OCI-LY1 (cell line): ENCODE measurements around the gene MYOM1.

Source experiments
- CTCF ChIP-seq: fragments of 200-600 bp; sonication (generic), shearing (Covaris generic); IDR thresholded peaks from 2 replicates; pipeline ENCODE4 v1.5.1; 2017; ENCODE audit warnings: mild to moderate bottlenecking, antibody characterized with exemption, low read length, moderate library complexity, mixed read lengths
- EZH2 ChIP-seq: fragments of 200-600 bp; sonication (generic), shearing (Covaris generic); IDR thresholded peaks from 2 replicates; pipeline ENCODE4 v1.8.0; 2017; ENCODE audit warnings: borderline replicate concordance, mixed run types, mild to moderate bottlenecking, antibody characterized with exemption, low read length, moderate library complexity, mixed read lengths

GRCh38 chr18:3194947-3195612, 24.7 kb downstream of the MYOM1 start:
- TF ChIP-seq CTCF (no peak), EZH2 (no peak)
